Mammary epithelial cell (primary cell): ENCODE data around the gene CMTM5.

Experiments used
- EZH2 ChIP-seq: IDR thresholded peaks from 2 replicates; pipeline ENCODE4 v1.6.1; 2012; ENCODE audit warnings: low read length, inconsistent platforms, borderline replicate concordance
- TF ChIP-seq, protein P1 (sequence below), 2 donors: IDR thresholded peaks in 1 of 2; conservative IDR thresholded peaks in 1 of 2; 2 replicates each; pipeline ENCODE4 v1.5.1; 2011 to 2012; ENCODE audit warnings: inconsistent platforms in 2 of 2, low read length in 2 of 2, mild to moderate bottlenecking in 2 of 2, control low read depth in 1 of 2, low read depth in 1 of 2; ENCODE audit not compliant: insufficient read depth in 1 of 2; ENCODE audit errors: extremely low read depth in 1 of 2

GRCh38 chr14:23406244-23406643 lies 29.4 kb downstream of the CMTM5 start:
- TF ChIP-seq, protein P1, sequence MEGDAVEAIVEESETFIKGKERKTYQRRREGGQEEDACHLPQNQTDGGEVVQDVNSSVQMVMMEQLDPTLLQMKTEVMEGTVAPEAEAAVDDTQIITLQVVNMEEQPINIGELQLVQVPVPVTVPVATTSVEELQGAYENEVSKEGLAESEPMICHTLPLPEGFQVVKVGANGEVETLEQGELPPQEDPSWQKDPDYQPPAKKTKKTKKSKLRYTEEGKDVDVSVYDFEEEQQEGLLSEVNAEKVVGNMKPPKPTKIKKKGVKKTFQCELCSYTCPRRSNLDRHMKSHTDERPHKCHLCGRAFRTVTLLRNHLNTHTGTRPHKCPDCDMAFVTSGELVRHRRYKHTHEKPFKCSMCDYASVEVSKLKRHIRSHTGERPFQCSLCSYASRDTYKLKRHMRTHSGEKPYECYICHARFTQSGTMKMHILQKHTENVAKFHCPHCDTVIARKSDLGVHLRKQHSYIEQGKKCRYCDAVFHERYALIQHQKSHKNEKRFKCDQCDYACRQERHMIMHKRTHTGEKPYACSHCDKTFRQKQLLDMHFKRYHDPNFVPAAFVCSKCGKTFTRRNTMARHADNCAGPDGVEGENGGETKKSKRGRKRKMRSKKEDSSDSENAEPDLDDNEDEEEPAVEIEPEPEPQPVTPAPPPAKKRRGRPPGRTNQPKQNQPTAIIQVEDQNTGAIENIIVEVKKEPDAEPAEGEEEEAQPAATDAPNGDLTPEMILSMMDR (conservative IDR thresholded peaks at IDR 0.05 in 1 of 2, IDR thresholded peaks at IDR 0.05 in 1 of 2; ENCODE audit: extremely low read depth in 1 of 2, insufficient read depth in 1 of 2, low read depth in 1 of 2, low read length in 2 of 2): no peak
- TF ChIP-seq EZH2: no peak
